Activated gamma-delta T cell (primary cell): ENCODE data around the gene RAPGEF1.

Source experiments
- DNase-seq: peaks from one replicate; lab custom pipeline; 2025; lab: John Stamatoyannopoulos, UW

The RAPGEF1 gene

GRCh38 chr9:131587906-131588305 lies 152.0 kb downstream of the RAPGEF1 start:
- no peak for DNase-seq

- no peak for DNase-seq
Observed at GRCh38 chr9:131587331-131587730, 152.5 kb downstream of the RAPGEF1 start.

GRCh38 chr9:131585375-131585774 lies 154.5 kb downstream of the RAPGEF1 start:
- no peak for DNase-seq

GRCh38 chr9:131584858-131585257 lies 155.0 kb downstream of the RAPGEF1 start:
- DNase-seq = no peak

- no peak for DNase-seq
Observed at GRCh38 chr9:131583836-131584555, 155.9 kb downstream of the RAPGEF1 start.

- no peak for DNase-seq
Observed at GRCh38 chr9:131583337-131583645, 156.6 kb downstream of the RAPGEF1 start.

- no peak for DNase-seq
Observed at GRCh38 chr9:131582466-131583336, 157.2 kb downstream of the RAPGEF1 start.

GRCh38 chr9:131582056-131582455 lies 157.8 kb downstream of the RAPGEF1 start:
- no peak for DNase-seq

- no peak for DNase-seq
Observed at GRCh38 chr9:131580358-131580757, 159.5 kb downstream of the RAPGEF1 start.

GRCh38 chr9:131579789-131580211 lies 160.1 kb downstream of the RAPGEF1 start:
- no peak for DNase-seq

- no peak for DNase-seq
Observed at GRCh38 chr9:131578731-131579504, 161.0 kb downstream of the RAPGEF1 start.

- no peak for DNase-seq
Observed at GRCh38 chr9:131578021-131578420, 161.9 kb downstream of the RAPGEF1 start.

GRCh38 chr9:131577005-131578000 lies 162.6 kb downstream of the RAPGEF1 start:
- DNase-seq = no peak

GRCh38 chr9:131575946-131576853 lies 163.7 kb downstream of the RAPGEF1 start:
- no peak for DNase-seq

GRCh38 chr9:131574730-131575640 lies 164.9 kb downstream of the RAPGEF1 start:
- no peak for DNase-seq

- DNase-seq = no peak
Observed at GRCh38 chr9:131567910-131568309, 172.0 kb downstream of the RAPGEF1 start.

GRCh38 chr9:131566158-131566557 lies 173.7 kb downstream of the RAPGEF1 start:
- DNase-seq = no peak

GRCh38 chr9:131565369-131565768 lies 174.5 kb downstream of the RAPGEF1 start:
- DNase-seq = no peak
